AG04449 (cell line): ENCODE data around the gene ITGA2B.
"Not testable (repeated sequence)": the region's sequence is repeated elsewhere in the genome, so short reads cannot be mapped to it uniquely, and the experiment has no call there.

Experiments
- CTCF ChIA-PET: fragments of 350-600 bp; formaldehyde crosslinking; extraction: SDS; loops from one replicate; lab custom pipeline; 2021; ENCODE audit warnings: antibody characterized with exemption; lab: Yijun Ruan, JAX
- POLR2A ChIA-PET: fragments of 400-600, 350-600 bp; formaldehyde crosslinking; extraction: SDS; loops from one replicate; lab custom pipeline; 2020; ENCODE audit warnings: antibody characterized with exemption, inconsistent platforms; lab: Yijun Ruan, JAX
- DNase-seq: peaks from one replicate; pipeline ENCODE4 v3.0.0-alpha.2; 2010; ENCODE audit warnings: low read depth, low spot score
- H3K4me3 ChIP-seq: 2 replicates; pipeline ENCODE4 v1.5.1; 2011; ENCODE audit warnings: low read depth, mild to moderate bottlenecking, control low read depth, low read length
- CTCF ChIP-seq: IDR thresholded peaks from one replicate; pipeline ENCODE4 v1.5.1; 2011; ENCODE audit warnings: mild to moderate bottlenecking, moderate library complexity, low read length, control low read depth, inconsistent platforms; ENCODE audit not compliant: insufficient read depth; ENCODE audit errors: missing control alignments

The ITGA2B gene

DNA sequence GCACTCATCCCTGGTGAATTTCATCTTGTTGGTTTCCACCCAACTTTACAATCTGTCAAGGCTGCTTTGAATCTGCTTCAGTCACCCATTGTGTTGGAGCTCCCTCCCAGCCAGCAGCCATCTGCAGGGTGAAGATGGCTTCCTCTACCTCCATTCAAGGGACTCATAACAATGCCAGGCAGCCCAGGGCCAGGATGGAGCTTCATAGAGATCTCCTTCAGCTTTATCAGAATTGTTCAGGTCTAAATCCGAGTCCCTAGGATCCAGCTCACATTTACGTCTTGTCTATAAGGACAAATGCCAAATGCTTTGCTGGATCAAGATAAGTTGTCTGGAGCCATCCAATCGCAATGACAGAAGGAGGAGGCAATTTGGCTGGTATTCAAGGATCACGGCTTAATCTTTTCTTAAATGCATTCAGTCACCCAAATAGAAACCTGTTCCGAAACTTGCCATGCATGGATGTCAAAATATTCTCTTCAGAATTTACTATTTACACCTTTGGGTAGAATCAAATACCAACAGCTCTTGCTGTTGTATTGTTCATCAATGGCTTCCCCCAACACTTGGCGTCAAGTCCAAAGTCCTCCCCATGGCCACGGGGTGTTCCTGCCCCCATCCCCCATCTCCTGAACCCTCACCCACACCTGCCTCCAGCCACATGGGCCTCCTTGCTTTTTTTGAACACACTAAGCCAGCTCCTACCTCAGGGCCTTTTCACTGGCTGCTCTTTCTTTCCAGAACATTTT lies 22.0 kb downstream of the ITGA2B start:
- no peak overlapping the region for H3K4me3 ChIP-seq
- TF ChIP-seq CTCF: no peak
- CTCF ChIA-PET: interaction anchor here (0.9 to 10.9 kb wide), 5 partner anchors 9 to 167 kb away, joined by 3 to 165 read pairs (median 7); no protein-coding TSS in a partner anchor
- POLR2A ChIA-PET: no interaction called here
- DNase-seq: no peak

DNA sequence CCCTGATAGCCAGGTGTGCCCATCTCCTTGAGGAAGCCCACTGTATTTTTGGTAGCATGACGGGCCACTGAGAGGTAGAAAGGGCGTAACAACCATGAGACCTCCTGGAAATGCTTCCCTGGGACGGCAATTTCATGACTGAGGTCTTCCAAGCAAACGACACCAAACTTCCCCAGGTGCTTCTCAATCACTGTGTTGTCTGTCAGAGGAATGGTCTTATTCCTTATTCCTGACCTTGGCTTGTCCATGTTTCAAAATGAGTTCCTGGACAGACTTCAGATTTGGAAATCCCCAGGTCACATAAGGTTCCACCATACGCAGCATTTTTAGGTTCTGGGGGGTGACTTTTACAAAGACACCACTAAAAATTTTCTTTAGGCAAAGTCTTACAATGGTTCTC lies 24.4 kb downstream of the ITGA2B start:
- POLR2A ChIA-PET: not testable (repeated sequence)

DNA sequence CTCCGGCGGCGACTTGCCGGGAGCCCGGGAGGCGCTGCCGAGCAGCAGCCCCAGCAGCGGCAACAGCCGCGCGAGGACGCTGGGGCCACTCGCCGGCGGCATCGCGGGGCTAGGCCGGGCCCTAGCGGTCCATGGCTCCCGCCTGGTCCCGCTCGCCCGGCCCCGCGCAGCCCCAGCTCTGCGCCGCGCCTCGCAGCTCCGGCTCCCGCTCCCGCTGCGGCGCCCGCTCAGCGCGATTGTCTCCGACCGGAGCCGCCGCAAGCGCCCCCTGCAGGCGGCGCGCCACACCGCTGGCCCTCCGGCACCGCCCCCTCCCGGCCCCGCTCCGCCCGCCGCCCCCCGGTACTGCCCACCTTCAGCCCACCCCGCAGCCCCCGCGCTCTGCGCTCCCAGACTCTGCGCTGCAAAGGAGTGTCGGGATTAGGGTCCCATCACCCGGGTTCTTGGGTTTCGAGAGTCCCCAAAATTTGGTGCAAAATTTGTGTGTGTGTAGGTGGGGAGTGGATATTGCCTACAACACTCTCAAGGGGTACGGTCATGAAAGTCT lies 25.8 kb downstream of the ITGA2B start, which contains the start of gene FAM171A2:
FAM171A2 (minus strand) TSS at position 241 of the 547 bp plus-strand sequence; CDS start at position 102, 139 bp downstream.
- peak; percentile 64 for TF ChIP-seq CTCF
- peak within 1 kb of the TSS; percentile 70 for H3K4me3 ChIP-seq
- DNase-seq: no peak
- ChIA-PET CTCF (interaction anchor here (0.6 to 10.9 kb wide), 32 partner anchors 8 to 486 kb away, joined by 3 to 165 read pairs (median 4); partner anchors contain the start of gene GRN), POLR2A (no interaction called here)

More for the DNA sequence above, 24.4 kb downstream of the ITGA2B start:
- CTCF ChIA-PET: interaction anchor here (0.6 to 10.9 kb wide), 8 partner anchors 10 to 248 kb away, joined by 3 to 165 read pairs (median 4); partner anchors contain the start of gene GRN
- H3K4me3 ChIP-seq, DNase-seq: not testable (repeated sequence)

- H3K4me3 ChIP-seq: peak overlapping the region; percentile 70
- ChIA-PET CTCF (interaction anchor here (0.6 to 10.9 kb wide), 36 partner anchors 8 to 485 kb away, joined by 3 to 165 read pairs (median 4); partner anchors contain the start of gene GRN), POLR2A (interaction anchor here (0.7 kb wide), 1 partner anchor 18 kb away, joined by 3 read pairs; the partner anchor contains the start of gene GRN)
- TF ChIP-seq CTCF: no peak
- no peak for DNase-seq
Measured at GRCh38 chr17:44362949-44363612, 26.4 kb downstream of the ITGA2B start.

DNA sequence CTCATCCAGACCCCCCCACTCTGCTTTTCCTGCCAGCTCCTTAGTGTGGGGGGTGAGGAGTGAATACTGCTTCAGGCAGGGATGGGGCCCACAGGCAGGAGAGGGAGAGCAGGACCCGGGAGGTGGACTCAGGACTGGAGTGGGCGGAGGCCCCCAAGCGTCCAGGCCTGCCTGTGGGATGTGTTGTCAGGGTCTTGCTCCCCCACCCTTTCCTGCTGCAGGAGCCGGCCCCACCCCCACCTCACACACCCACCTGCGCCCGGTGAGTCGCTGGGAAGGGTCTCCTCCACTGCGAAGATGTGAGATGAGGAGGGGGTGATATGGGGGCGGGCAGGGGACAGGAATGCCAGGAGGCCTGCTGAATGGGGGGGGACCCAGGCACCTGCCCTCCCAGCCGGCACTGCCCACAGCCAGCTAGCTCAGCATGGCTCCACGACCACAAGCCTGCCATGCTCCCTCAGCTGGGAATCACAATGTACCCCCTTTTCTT lies 26.9 kb downstream of the ITGA2B start:
- POLR2A ChIA-PET: interaction anchor here (0.7 kb wide), 1 partner anchor 17 kb away, joined by 3 read pairs; the partner anchor contains the start of gene GRN
- DNase-seq: no peak
- CTCF ChIA-PET: interaction anchor here (0.6 to 10.9 kb wide), 22 partner anchors 9 to 264 kb away, joined by 3 to 165 read pairs (median 4); partner anchors contain the start of gene GRN

More for the DNA sequence above, 26.9 kb downstream of the ITGA2B start:
- no peak for TF ChIP-seq CTCF
- H3K4me3 ChIP-seq: peak overlapping the region; percentile 70
